Medulla oblongata (tissue), 1 donor: ENCODE measurements around the gene OR5AC2.

Experiments used
- DNase-seq: peaks from one replicate; pipeline ENCODE4 v3.0.0-alpha.2; 2015; ENCODE audit errors: extremely low spot score

OR5AC2 gene, protein sequence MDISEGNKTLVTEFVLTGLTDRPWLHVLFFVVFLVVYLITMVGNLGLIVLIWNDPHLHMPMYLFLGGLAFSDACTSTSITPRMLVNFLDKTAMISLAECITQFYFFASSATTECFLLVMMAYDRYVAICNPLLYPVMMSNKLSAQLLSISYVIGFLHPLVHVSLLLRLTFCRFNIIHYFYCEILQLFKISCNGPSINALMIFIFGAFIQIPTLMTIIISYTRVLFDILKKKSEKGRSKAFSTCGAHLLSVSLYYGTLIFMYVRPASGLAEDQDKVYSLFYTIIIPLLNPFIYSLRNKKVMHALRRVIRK

DNA sequence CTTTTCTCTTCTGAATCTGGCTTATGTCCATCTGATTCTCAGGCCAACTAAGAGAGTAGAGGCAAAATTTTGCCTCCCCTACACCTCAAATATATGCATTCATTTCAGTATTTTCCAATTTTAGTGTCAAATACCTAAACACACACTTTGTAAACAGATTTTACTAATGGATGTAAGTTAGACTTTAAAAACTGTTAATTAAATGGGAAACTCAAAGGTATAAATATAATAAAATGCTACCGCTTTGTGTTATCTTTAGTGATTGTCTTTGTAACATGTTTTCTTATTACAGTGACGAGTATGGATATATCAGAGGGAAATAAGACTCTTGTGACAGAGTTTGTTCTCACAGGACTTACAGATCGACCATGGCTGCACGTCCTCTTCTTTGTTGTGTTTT is at the start of gene OR5AC2:
OR5AC2 (plus strand) TSS at position 301 of the 400 bp plus-strand sequence; CDS start at position 301, 0 bp downstream.
- DNase-seq: no peak

DNA sequence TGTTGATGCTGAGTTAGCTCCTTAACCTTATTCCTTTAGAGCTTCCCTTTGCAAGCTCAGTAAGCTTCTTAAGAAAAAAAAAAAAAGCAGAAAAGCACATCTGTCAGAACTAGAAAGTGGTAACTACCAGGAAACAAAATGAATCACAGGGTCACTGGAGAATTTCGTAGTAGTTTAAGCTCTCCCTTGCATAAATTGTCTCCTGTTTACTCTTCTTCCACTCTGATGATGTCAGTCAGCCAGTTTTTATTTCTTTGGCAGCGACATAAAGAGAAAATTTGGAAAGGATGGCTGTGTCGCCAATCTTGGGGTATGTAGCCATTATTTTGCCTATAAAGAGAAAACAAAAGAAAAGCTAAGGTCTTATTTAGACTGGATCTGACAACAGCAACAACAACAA is 48.7 kb upstream of the OR5AC2 start:
- DNase-seq: peak; percentile 15

DNA sequence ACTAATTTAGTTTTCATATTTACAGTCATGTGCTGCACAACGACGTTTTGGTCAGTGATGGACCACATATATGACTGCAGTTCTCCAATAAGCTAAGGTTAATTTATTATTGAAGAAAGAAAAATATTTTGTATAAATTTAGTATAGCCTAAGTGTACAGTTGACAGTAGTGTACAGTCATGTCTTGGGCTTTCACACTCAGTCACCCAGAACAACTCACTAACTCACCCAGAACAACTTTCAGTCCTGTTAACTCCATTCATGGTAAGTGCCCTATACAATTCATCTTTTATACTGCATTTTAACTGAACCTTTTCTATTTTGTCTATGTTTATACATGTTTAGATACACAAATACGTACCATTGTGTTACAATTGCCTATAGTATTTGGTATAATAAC is 48.1 kb upstream of the OR5AC2 start:
- no peak for DNase-seq

DNA sequence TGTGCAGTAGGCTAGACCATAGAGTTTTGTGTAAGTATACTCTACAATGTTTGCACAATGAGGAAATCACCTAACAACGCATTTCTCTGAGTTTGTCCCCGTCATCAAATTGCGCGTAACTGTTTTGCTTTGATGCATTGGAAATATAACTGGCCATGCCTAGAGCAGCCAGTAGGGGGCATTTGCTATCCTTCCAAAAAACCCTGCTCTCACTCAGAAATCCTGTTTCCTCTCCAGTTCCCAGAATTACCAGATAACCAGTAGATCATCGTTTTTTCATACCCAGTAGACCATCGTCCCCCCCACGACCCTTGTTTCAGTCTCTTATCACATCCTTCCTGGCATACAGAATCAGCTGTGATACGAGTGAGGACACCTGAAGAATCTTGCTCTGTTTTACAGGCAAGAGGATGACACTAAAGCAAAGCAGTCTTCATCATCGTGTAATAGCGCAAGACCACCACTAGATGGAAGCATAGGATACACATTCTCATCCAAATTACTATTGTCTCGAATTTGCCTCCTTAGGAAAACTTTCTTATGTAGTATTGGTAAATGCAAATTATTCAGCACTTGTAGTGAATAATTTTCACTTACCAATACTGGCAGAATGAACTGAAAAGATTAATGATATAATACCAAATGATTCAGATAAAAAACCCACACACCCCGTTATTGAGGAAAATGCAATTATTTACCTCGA is 47.5 kb upstream of the OR5AC2 start:
- DNase-seq: peak; percentile 94

DNA sequence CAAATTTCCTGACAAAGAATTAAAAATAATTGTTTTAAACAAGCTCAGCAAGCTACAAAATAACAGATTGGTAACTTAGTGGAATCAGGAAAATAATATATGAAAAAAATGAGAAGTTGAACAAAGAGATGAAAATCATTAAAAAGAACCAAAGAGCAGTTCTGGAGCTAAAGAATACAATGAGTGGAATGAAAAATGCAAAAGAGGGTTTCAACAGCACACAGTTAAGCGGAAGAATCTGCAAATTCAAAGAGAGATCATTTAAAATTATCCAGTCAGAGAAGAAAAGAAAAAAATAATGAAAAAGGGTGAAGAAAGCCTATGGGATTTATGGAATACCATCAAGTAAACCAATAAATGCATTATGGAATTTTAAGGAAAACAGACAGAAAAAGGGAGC is 45.6 kb upstream of the OR5AC2 start:
- no peak for DNase-seq

DNA sequence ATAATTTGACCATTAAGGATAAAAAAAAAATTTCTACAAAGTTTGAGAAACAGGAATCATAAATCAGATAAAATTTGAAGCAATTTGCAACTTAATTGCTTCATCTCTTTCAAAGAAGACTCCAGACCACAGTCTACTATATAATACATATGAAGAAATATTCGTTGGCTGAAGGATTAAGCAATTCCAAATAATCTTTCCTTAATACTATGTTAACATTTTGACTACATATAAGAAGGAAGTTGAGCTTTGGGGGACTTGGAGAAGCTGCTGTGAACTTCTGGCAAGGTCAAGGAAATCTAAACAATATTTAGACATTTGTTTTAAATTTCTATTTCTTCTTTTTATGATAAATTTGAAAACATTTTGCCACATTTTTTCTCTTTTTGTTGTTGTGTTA is 38.4 kb upstream of the OR5AC2 start:
- no peak for DNase-seq

DNA sequence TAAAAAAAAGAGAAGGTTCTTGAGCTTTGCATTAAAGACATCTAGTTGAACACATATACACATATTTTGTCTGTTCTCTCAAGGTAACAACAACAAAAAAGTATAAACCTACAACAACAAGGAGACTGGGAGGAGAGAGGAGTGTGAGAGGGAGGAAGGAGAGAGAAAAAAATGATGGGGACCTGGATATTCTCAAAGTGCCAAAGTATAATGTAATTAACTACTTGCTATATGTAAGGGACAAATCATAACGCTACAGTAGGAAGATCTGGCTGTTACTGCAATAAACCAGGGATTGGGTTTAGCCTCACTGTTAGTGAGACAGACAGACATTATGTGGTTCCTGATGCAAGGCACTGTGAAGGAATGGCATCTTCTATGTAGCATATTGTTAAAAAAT is 37.7 kb upstream of the OR5AC2 start:
- no peak for DNase-seq

DNA sequence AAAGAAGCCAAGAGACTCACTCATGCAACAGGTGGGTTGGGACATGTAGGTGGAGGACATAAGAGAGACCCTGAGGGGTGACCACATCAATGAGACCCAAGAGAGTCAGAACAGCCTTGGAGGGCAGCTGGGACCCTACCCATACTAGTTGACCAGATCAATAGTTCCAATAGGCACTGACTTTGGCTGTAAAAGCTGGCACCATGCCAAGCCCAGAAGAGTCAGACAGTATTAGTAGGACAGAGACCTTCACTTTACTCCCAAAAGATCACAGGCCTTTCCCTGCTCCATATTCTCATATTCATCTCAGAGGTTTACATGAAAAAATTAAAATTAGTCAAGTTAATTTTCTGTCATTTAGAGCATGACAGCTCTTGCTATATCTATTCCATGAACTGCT is 30.9 kb upstream of the OR5AC2 start:
- DNase-seq: no peak

DNA sequence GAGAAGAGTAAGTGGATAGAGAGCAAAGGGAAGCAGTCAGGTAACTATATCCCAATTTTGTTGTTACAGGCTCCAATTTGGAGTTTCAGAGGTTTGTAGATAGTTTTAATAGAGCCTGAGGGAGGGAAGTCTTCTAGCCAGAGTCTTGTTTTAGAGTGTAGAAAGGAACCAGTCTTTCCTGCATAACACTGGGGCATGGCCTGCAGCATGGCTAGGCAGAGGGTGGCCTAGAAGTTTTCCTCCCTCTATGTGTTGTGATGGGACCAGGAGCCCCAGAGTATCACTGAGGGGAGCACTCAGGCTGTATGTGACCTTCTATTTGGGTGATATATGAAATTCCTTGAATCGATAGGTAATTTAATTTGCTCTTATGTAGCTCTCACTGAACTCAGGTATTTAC is 29.3 kb upstream of the OR5AC2 start:
- no peak for DNase-seq

DNA sequence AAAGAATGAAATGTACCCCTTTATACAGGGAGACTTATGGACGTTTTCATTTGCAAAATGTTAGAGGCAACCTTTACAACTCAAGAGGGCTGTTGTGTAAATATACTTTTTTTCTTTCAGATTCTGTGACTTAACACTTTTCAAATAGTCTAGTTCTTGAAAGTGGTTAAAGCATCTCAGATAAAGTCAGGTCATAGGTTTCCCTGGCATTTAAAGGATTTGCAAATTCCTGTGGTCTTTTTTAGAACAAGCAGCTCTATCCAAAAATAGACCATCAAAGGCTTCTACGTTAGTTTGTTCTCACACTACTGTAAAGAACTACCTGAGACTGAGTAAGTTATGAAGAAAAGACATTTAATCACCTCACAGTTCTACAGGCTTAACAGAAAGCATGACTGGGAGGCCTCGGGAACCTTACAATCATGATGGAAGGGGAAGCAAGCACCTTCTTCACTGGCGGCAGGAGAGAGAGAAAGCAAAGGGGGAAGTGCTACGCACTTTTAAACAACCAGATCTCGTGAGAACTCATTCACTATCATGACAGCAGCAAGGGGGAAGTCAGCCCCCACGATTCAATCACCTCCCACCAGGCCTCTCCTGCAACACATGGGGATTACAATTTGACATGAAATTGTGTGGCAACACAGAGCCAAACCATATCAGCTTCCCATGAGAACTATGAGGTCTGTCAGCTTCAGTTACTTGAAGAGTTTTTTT is 28.6 kb upstream of the OR5AC2 start:
- no peak for DNase-seq

DNA sequence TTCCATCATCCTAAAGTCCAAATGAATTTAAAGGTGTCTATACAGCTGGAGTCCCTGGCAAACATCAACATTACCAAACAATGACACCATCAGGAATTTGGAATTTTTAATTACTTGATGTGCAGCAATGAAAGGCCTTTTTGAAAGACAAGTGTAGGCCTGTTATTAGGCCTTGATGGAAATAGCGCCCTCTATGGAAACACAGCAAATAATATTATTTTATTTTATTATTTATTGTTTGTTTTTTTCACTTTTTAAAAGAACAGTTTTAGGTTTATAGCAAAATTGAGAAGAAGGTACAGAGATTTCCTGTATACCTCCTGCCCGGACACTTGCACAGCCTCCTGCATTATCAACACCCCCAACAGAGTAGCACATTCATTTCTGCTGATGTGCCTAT is 18.1 kb upstream of the OR5AC2 start:
- no peak for DNase-seq

DNA sequence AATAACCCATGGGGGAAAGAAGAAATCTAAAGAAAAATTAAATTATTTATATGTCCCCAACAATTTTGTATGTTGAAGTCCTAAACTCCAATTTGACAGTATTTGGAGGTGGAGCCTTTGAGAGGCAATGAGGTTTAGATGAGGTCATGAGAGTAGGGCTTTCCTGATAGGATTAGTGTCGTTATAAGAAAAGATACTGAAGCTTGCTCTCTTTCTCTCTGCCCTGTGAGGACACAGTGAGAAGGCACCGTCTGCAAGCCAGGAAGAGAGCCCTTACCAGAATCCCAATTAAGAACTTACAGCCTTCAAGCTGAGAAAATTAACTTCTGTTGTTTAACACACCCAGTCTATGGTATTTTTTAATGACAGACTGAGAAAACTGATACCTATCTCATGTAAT is 16.1 kb upstream of the OR5AC2 start:
- no peak for DNase-seq

DNA sequence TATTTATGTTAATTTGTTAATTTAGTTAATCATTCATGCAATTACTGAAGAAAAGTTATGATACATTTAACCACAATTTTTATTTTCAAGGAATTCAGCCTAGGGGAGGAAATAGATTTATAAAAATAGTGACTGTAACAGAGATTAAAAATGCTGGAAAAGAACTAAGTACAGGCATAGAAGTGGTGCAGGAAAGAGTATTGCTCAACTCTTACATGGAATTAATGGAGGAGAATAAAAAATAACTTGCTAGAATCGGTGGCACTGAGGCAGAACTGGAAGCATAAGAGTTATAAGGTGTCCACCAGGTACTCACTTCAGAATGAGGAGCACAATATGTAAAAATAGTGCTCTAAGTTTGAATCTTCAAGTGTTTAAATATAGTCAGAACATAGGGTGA is 13.5 kb upstream of the OR5AC2 start:
- DNase-seq: no peak

DNA sequence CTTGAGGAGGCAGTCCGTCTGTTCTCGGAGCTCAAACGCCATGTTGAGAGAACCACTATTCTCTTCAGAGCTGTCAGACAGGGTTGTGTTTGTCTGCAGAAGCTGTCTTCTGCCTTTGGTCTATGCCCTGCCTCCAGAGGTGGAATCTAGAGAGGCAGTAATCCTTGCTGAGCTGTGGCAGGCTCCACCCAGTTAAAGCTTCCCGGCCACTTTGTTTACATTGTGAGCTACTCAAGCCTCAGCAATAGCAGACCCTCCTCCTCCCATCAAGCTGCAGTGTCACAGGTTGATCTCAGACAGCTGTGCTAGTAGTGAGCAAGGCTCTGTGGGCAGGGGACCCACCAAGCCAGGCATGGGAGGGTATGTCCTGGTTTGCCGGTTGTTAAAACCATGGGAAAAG is 8.9 kb downstream of the OR5AC2 start:
- DNase-seq: no peak

DNA sequence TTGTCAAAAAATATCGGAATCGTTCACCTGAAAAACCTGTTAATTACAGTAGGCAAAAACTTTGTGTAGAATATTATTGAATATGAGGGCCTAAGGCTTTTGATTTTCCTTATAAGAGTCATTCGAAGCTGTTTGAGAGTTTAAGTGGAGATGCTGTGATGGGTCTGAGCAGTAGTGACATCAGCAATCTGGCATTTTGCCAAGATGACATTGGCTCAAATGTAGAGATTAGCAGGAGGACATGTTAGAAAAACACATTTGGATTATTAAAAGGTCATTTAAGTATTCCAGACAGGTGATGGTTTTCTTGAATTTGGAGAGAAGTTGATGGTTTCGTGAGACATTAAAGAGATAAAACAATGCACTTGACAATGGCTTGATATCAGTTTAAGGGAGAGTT is 12.9 kb downstream of the OR5AC2 start:
- DNase-seq: no peak

DNA sequence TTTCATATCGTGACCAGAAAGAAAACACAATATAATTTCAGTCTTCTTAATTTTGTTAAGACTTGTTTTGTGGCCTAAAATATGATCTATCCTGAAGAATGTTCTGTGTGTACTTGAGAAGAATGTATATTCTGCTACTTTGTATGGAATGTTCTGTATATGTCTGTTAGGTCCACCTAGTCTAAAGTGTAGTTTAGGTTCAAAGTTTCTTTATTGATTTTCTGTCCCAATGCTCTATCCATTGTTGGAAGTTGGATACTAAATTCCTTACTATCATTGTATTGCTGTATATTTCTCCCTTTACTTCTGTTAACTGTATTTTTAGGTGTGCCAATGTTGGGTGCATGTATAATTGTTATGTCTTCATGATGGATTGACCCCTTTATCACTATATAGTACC is 21.2 kb downstream of the OR5AC2 start:
- no peak for DNase-seq

DNA sequence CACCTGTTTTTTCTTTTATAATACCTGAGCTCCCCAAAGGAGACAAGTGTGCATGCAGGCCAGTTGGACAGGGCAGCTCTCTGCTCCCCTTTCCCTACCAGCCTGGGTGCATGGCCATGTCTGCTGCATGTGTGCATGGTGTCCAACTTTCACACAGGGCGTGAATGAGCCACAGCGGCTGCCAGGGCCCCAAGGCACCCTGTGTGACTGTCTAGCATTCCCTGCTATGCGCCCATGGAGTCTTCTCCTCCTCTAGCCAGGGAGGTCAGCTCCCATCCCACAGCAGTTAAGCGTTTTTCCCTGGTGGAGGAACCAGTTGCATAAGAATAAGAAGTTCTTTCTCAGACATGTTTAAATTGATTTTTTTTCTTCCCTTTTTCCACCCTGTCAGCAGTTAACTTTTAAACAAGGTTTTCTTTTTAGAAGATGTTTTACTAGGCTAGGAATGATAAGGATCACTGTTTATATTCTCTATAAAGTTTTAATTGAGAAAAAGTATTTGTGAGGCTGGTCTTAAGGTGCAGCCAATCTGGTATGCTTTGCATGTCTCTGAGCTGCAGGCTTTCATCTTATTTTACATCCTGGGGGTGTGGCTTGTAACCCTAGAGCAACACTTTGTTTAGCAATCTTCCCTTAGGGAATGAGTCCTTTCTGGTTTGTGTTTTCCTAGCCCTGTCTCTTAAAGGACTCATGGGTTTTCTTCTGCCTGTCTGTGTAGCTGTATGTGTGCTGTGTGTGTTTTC is 23.0 kb downstream of the OR5AC2 start:
- no peak for DNase-seq

DNA sequence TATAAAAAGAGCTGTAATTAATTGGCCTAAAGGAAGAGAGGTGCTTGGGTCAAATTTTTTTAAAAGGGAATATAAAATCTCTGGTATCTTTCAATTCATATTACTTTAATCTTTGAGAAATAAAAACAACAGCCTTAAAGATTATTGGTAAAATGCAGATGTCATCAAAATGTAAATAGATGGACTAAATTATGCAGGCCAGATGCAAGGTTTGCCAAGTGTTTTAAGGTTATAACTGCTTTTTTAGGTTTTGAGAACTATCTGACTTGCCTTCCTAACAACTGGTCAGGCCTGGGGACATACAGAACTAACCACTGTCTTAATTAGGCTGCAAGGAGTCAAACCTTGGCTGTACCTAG is 23.6 kb downstream of the OR5AC2 start:
- DNase-seq: no peak

DNA sequence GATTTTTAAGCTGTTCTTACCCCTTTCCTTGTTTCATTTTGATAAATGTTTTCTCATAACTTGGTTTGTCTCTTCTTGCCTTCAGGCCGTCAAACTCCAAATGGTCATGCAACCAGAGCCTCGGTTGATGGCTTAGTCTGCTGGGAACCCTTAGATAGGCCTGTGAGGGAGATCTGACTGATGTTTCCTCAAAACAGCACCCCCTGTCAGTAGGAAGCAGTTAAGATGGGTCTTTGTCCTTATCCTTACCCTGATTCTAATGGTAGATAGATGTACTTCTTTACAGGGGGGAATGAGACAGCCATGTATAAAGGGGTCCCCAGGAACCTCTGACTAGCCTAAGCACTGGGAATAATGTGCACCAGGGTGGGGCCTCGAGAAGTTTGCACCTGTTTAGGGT is 27.3 kb downstream of the OR5AC2 start:
- no peak for DNase-seq

DNA sequence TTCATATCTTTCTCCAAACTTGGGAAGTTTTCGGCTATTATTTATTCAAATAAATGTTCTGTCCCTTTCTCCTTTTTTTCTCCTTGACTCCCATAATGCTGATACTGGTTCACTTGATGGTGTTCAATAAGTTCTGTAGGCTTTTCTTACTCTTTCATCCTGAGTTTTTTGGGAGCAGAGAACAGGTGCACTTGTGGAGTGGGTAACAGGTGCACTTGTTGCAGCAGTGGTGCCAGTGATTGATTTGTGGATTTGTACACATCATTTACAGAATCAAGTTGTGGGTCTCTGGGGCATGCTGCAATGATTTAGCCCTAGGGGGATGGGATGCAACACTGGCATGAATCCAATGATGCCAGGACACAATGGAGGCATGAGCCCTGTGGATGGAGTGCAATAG is 28.7 kb downstream of the OR5AC2 start:
- no peak for DNase-seq

DNA sequence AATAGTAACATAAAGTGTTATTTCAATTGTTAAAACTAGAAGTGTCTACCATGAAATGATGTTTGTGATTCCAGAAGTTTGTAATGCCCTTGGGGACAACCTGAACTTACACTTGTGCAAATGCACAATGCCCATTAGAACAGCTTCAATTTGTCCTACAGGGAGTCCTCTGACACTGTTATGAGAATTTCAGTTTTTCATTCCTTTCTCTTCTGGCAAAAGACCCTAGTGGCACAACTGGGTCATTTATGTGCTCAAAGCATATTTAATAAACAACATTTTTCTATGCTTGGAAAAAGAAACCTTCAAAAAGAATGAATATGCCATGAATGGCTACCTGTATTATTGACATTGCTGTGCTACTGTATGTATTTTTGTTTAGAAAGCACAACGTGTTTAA is 43.4 kb downstream of the OR5AC2 start, which contains the start of gene OR5H1:
OR5H1 (plus strand) TSS at position 301 of the 400 bp plus-strand sequence. CDS start 1,977 bp downstream, outside the sequence.
- no peak for DNase-seq

DNA sequence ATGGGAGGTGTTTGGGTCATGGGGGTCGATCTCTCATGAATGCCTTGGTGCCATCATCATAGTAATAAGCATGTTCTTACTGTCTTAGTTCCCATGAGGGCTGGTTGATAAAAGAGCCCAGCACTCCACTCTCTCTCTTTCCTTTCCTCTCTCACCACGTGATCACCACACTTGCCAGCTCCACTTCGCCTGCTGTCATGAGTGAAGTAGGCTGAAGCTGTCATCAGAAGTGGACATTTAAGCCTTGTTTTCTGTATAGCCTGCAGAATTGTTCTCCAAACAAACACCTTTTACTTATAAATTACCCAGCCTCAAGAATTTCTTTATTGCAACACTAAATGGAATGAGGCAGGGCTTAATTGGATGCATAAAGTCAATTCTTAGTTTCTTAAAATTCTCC is 49.7 kb downstream of the OR5AC2 start:
- DNase-seq: no peak
